Liver (tissue), 9 donors: Measurements from ENCODE around the gene PRR15L. TPM values are rescaled to one million over a fixed set of nuclear protein-coding genes. Genes with fewer than 3 reads are reported as not detected.

ENCODE experiments used
- DNase-seq: peaks from one replicate; pipeline ENCODE4 v3.0.0-alpha.2; 2017; ENCODE audit warnings: low spot score
- H3K27ac ChIP-seq, 2 donors: one replicate each; pipeline ENCODE4 v1.7.0; 2013; ENCODE audit warnings: inconsistent platforms in 2 of 2, low read length in 2 of 2, control low read depth in 1 of 2, low read depth in 1 of 2, mild to moderate bottlenecking in 1 of 2
- H3K27me3 ChIP-seq, 4 donors: one replicate each; pipeline versions ENCODE4 v1.6.1 to v1.7.0; 2013; ENCODE audit warnings: low read length in 3 of 4, inconsistent platforms in 1 of 4, mild to moderate bottlenecking in 1 of 4, moderate library complexity in 1 of 4; ENCODE audit not compliant: control insufficient read depth in 4 of 4, insufficient read depth in 4 of 4
- H3K36me3 ChIP-seq, 4 donors: one replicate each; pipeline versions ENCODE4 v1.6.1 to v1.7.0; 2013; ENCODE audit warnings: low read length in 3 of 4, mild to moderate bottlenecking in 3 of 4, low read depth in 1 of 4, moderate library complexity in 1 of 4; ENCODE audit not compliant: control insufficient read depth in 4 of 4, insufficient read depth in 3 of 4
- H3K4me1 ChIP-seq, 4 donors: one replicate each; pipeline versions ENCODE4 v1.6.1 to v1.7.0; 2013; ENCODE audit warnings: low read length in 3 of 4, mild to moderate bottlenecking in 3 of 4, moderate library complexity in 1 of 4; ENCODE audit not compliant: control insufficient read depth in 4 of 4, insufficient read depth in 4 of 4
- H3K4me3 ChIP-seq, 3 donors: one replicate each; pipeline versions ENCODE4 v1.6.1 to v1.7.0; 2013; ENCODE audit warnings: low read length in 3 of 3, control low read depth in 1 of 3, low read depth in 1 of 3, mild to moderate bottlenecking in 1 of 3
- H3K9ac ChIP-seq, 2 donors: one replicate each; pipeline ENCODE4 v1.7.0; 2013; ENCODE audit warnings: low read length in 2 of 2, mild to moderate bottlenecking in 2 of 2, moderate library complexity in 2 of 2, control low read depth in 1 of 2, low read depth in 1 of 2
- H3K9me3 ChIP-seq, 4 donors: one replicate each; pipeline versions ENCODE4 v1.6.1 to v1.7.0; 2013; ENCODE audit warnings: low read length in 3 of 4; ENCODE audit not compliant: control insufficient read depth in 4 of 4
- ATF3 ChIP-seq: IDR thresholded peaks from 2 replicates; pipeline ENCODE4 v1.6.1; 2016; ENCODE audit warnings: antibody characterized with exemption
- CTCF ChIP-seq: fragments of 150-350 bp; IDR thresholded peaks from 2 replicates; pipeline ENCODE4 v1.5.1; 2017; ENCODE audit warnings: improper control_type of control experiment, low read depth, low read length; ENCODE audit not compliant: missing input control
- EGR1 ChIP-seq, 2 donors: IDR thresholded peaks; 2 replicates each; pipeline ENCODE4 v1.6.1; 2016 to 2018; ENCODE audit warnings: antibody characterized with exemption in 2 of 2, low read depth in 2 of 2
- FOXA1 ChIP-seq: IDR thresholded peaks from 2 replicates; pipeline ENCODE4 v1.6.1; 2016; ENCODE audit warnings: antibody characterized with exemption
- FOXA2 ChIP-seq: IDR thresholded peaks from 2 replicates; pipeline ENCODE4 v1.6.1; 2016; ENCODE audit warnings: antibody characterized with exemption
- GABPA ChIP-seq, 2 donors: IDR thresholded peaks in 1 of 2; conservative IDR thresholded peaks in 1 of 2; 2 replicates each; pipeline ENCODE4 v1.6.1; 2016; ENCODE audit warnings: antibody characterized with exemption in 2 of 2, mild to moderate bottlenecking in 1 of 2, moderate library complexity in 1 of 2
- HNF4A ChIP-seq, 2 donors: conservative IDR thresholded peaks; 2 replicates each; pipeline ENCODE4 v1.6.1; 2016; ENCODE audit warnings: antibody characterized with exemption in 2 of 2, mild to moderate bottlenecking in 2 of 2
- HNF4G ChIP-seq: IDR thresholded peaks from 2 replicates; pipeline ENCODE4 v1.6.1; 2016; ENCODE audit warnings: antibody characterized with exemption
- JUND ChIP-seq, 2 donors: IDR thresholded peaks; 2 replicates each; pipeline ENCODE4 v1.6.1; 2016; ENCODE audit warnings: antibody characterized with exemption in 2 of 2
- MAX ChIP-seq: IDR thresholded peaks from 2 replicates; pipeline ENCODE4 v1.6.1; 2016; ENCODE audit warnings: antibody characterized with exemption
- NR2F2 ChIP-seq: IDR thresholded peaks from 2 replicates; pipeline ENCODE4 v1.6.1; 2016; ENCODE audit warnings: antibody characterized with exemption
- RAD21 ChIP-seq, 2 donors: IDR thresholded peaks; 2 replicates each; pipeline ENCODE4 v1.6.1; 2016; ENCODE audit warnings: antibody characterized with exemption in 2 of 2, mild to moderate bottlenecking in 2 of 2
- REST ChIP-seq: IDR thresholded peaks from 2 replicates; pipeline ENCODE4 v1.6.1; 2016; ENCODE audit warnings: antibody characterized with exemption, mild to moderate bottlenecking
- RXRA ChIP-seq, 2 donors: IDR thresholded peaks; 2 replicates each; pipeline ENCODE4 v1.6.1; 2017 to 2018; ENCODE audit warnings: antibody characterized with exemption in 2 of 2, mild to moderate bottlenecking in 1 of 2
- SP1 ChIP-seq: IDR thresholded peaks from 2 replicates; pipeline ENCODE4 v1.6.1; 2018; ENCODE audit warnings: antibody characterized with exemption, mild to moderate bottlenecking
- TAF1 ChIP-seq: conservative IDR thresholded peaks from 2 replicates; pipeline ENCODE4 v1.6.1; 2016; ENCODE audit warnings: antibody characterized with exemption, mild to moderate bottlenecking
- YY1 ChIP-seq: IDR thresholded peaks from 2 replicates; pipeline ENCODE4 v1.6.1; 2016; ENCODE audit warnings: antibody characterized with exemption, mild to moderate bottlenecking
- ZBTB33 ChIP-seq: IDR thresholded peaks from 2 replicates; pipeline ENCODE4 v1.6.1; 2016; ENCODE audit warnings: antibody characterized with exemption
- polyA plus RNA-seq, 2 donors: library from polyadenylated mRNA; stranded (reverse) in 1 of 2; unstranded in 1 of 2; fragments of 200-250 nt in 1 of 2; fragments of >200 nt in 1 of 2; fragmentation: Nextera tagmentation in 1 of 2; extraction: Ambion mirVana in 1 of 2; gene quantifications; one replicate each; pipeline versions ENCODE4 v1.2.1 to v1.2.3, GENCODE V29; 2013 to 2015
- total RNA-seq, 2 donors: library from RNA; depleted of rRNA; stranded (reverse); fragments of >200 nt; gene quantifications; one replicate each; pipeline ENCODE4 v1.2.3, GENCODE V29; 2014
- donor health status: healthy.
- donor health status: healthy.
- donor health status: healthy.
- donor health status: healthy.
- donor health status: healthy.

Gene PRR15L
- total and polyA plus RNA-seq, 4 donors: 0.83 to 11.0 (median 1.9) TPM

GRCh38 chr17:47981462-47981861 is 23.8 kb upstream of the PRR15L start (continued):
- TF ChIP-seq ZBTB33 (no peak), REST (no peak), RXRA (IDR thresholded peaks at IDR 0.05) (no peak)

- DNase-seq: no peak
- H3K27me3 ChIP-seq: no peaks in the 10 kb centered on the region
- no peak overlapping the region for H3K9ac ChIP-seq
- TF ChIP-seq HNF4A (conservative IDR thresholded peaks at IDR 0.05) (no peak), GABPA (IDR thresholded peaks at IDR 0.05 in 1 of 2, conservative IDR thresholded peaks at IDR 0.05 in 1 of 2) (no peak), FOXA2 (no peak), HNF4G (no peak), FOXA1 (no peak), REST (no peak), MAX (no peak), ZBTB33 (no peak), SP1 (no peak), TAF1 (no peak), ATF3 (no peak), JUND (IDR thresholded peaks at IDR 0.05) (no peak), EGR1 (IDR thresholded peaks at IDR 0.05; ENCODE audit: low read depth in 2 of 2) (no peak), CTCF (no peak), YY1 (no peak), NR2F2 (no peak), RAD21 (IDR thresholded peaks at IDR 0.05) (no peak), RXRA (IDR thresholded peaks at IDR 0.05) (no peak)
- no peak overlapping the region for H3K4me3 ChIP-seq
- H3K36me3 ChIP-seq: peaks cover 9 to 77% (median 58%) of the 10 kb centered on the region in 4 donors
- H3K27ac ChIP-seq: no peak overlapping the region
- H3K4me1 ChIP-seq: peaks cover 0 to 5% (median 1%) of the 10 kb centered on the region in 4 donors
- no peaks in the 10 kb centered on the region for H3K9me3 ChIP-seq
Observed at GRCh38 chr17:47980541-47980940, 22.9 kb upstream of the PRR15L start.
